Transverse colon (tissue), 4 donors: ENCODE measurements around the gene HNRNPDL. TPM values are rescaled to one million over a fixed set of nuclear protein-coding genes. Genes with fewer than 3 reads are reported as not detected.
A peak's percentile ranks its signal among the peaks of the same experiment; 100 is the strongest.

Experiments used
- DNase-seq: peaks from one replicate; pipeline ENCODE4 v3.0.0-alpha.2; 2019
- H3K27ac ChIP-seq, 4 donors: fragments of 200-600 bp; sonication (generic); 2 replicates each; pipeline ENCODE4 v1.5.1; 2016 to 2018; ENCODE audit warnings: inconsistent platforms in 4 of 4
- H3K27me3 ChIP-seq: fragments of 200-600 bp; sonication (generic); 2 replicates; pipeline ENCODE4 v1.5.1; 2017; ENCODE audit warnings: inconsistent platforms
- H3K36me3 ChIP-seq, 4 donors: fragments of 200-600 bp; sonication (generic); 2 replicates each; pipeline ENCODE4 v1.5.1; 2017 to 2019; ENCODE audit warnings: inconsistent platforms in 4 of 4
- H3K4me1 ChIP-seq, 4 donors: fragments of 200-600 bp; sonication (generic); 2 replicates each; pipeline ENCODE4 v1.5.1; 2017 to 2020; ENCODE audit warnings: inconsistent platforms in 4 of 4
- H3K4me3 ChIP-seq, 4 donors: fragments of 200-600 bp; sonication (generic); 1 replicate in 1 of 4; 2 replicates in 3 of 4; pipeline versions ENCODE4 v1.5.1 to v1.6.1; 2017 to 2019; ENCODE audit warnings: inconsistent platforms in 4 of 4
- H3K9me3 ChIP-seq, 2 donors: fragments of 200-600 bp; sonication (generic); 2 replicates each; pipeline ENCODE4 v1.5.1; 2017 to 2019; ENCODE audit warnings: inconsistent platforms in 2 of 2
- CTCF ChIP-seq, 5 experiments: fragments of 200-600 bp in 3 of 5; fragments of 450-650 bp in 2 of 5; sonication (generic) in 3 of 5; IDR thresholded peaks; 1 replicate in 2 of 5; 2 replicates in 3 of 5; pipeline ENCODE4 v1.5.1; 2016 to 2017; ENCODE audit warnings: antibody characterized with exemption in 5 of 5, inconsistent platforms in 3 of 5, mild to moderate bottlenecking in 2 of 5, moderate library complexity in 1 of 5
- EP300 ChIP-seq: sonication (generic); formaldehyde crosslinking; IDR thresholded peaks from one replicate; pipeline ENCODE4 v1.6.1; 2017; ENCODE audit warnings: antibody characterized with exemption, low read depth
- POLR2A ChIP-seq: fragments of 450-650 bp; IDR thresholded peaks from one replicate; pipeline ENCODE4 v1.6.1; 2016; ENCODE audit warnings: antibody characterized with exemption, mild to moderate bottlenecking, moderate library complexity
- POLR2AphosphoS5 ChIP-seq, 3 donors: sonication (generic); formaldehyde crosslinking; IDR thresholded peaks; one replicate each; pipeline ENCODE4 v1.6.1; 2016; ENCODE audit warnings: antibody characterized with exemption in 3 of 3
- WGBS, 2 donors: methylation state at CpG; one replicate each; pipeline ENCODE4 v1.1.5; 2018; ENCODE audit warnings: low coverage in 1 of 2; 5-methylcytosine and 5-hydroxymethylcytosine counted together
- in situ Hi-C, 4 donors: fragments of 200-750 bp; cut with MboI; loops; one replicate each; pipeline versions ENCODE4 v1.15.0 to v1.15.1; 2017; ENCODE audit warnings: low sequenced_read_pairs in 3 of 4, low pct_ligation_motif_present in 1 of 4, low pct_unique_long_range_greater_than_20kb in 1 of 4
- intact Hi-C: fragments of 100-400 bp; cut with DNase I; formaldehyde crosslinking; loops from one replicate; pipeline ENCODE4 v1.15.1; 2023; ENCODE audit warnings: low total_unique reads
- total RNA-seq, 4 donors: library from RNA; depleted of rRNA; stranded (reverse); fragments of >200 nt; gene quantifications; one replicate each; pipeline ENCODE4 v1.1.0, GENCODE V29; 2016

Gene HNRNPDL
- total RNA-seq, 4 donors from 2014 or later = 78.4 to 131 (median 100) TPM

GRCh38 chr4:82423245-82424054 lies 6.8 kb downstream of the HNRNPDL start:
- Histone ChIP-seq H3K4me1 (peaks cover 9 to 28% (median 15%) of the 10 kb centered on the region in 4 donors), H3K4me3 (no peak overlapping the region), H3K36me3 (peaks cover 0 to 46% (median 19%) of the 10 kb centered on the region in 4 donors), H3K27ac (no peak overlapping the region), H3K27me3 (no peaks in the 10 kb centered on the region), H3K9me3 (no peaks in the 10 kb centered on the region)
- in situ Hi-C loops (loop anchor here in 1 of 4 donors (10.0 kb wide), 1 partner anchor 49 kb away; the partner anchor contains the start of gene HNRNPD), intact Hi-C loops (no loop called here)
- 77% methylated on average over 6 to 7 of the region's 7 CpGs for WGBS, 2 donors
- no peak for DNase-seq
- TF ChIP-seq POLR2AphosphoS5 (IDR thresholded peaks at IDR 0.05) (no peak), POLR2A (peak; percentile 13)

- TF ChIP-seq POLR2A (no peak), POLR2AphosphoS5 (IDR thresholded peaks at IDR 0.05) (no peak), EP300 (no peak), CTCF (IDR thresholded peaks at IDR 0.05) (no peak)
- Histone ChIP-seq H3K27ac (no peak overlapping the region), H3K27me3 (no peaks in the 10 kb centered on the region), H3K36me3 (peaks cover 0 to 46% (median 19%) of the 10 kb centered on the region in 4 donors), H3K9me3 (no peaks in the 10 kb centered on the region), H3K4me3 (no peak overlapping the region), H3K4me1 (peaks cover 4 to 21% (median 9%) of the 10 kb centered on the region in 4 donors)
- in situ Hi-C loops = loop anchor here in 1 of 4 donors (10.0 kb wide), 1 partner anchor 48 kb away; the partner anchor contains the start of gene HNRNPD
- DNase-seq = no peak
- intact Hi-C loops = no loop called here
- 84% methylated on average over 5 of the region's 5 CpGs for WGBS, 2 donors
Observed at GRCh38 chr4:82422616-82423015, 7.6 kb downstream of the HNRNPDL start.

GRCh38 chr4:82421796-82422560 lies 8.3 kb downstream of the HNRNPDL start:
- Histone ChIP-seq H3K36me3 (peaks cover 0 to 42% (median 18%) of the 10 kb centered on the region in 4 donors), H3K4me1 (peaks cover 0 to 15% (median 2%) of the 10 kb centered on the region in 4 donors), H3K4me3 (no peak overlapping the region), H3K9me3 (no peaks in the 10 kb centered on the region), H3K27me3 (no peaks in the 10 kb centered on the region), H3K27ac (no peak overlapping the region)
- 83 to 93% methylated on average over 12 to 13 of the region's 13 CpGs for WGBS, 2 donors
- intact Hi-C loops (no loop called here), in situ Hi-C loops (loop anchor here in 1 of 4 donors (10.0 kb wide), 1 partner anchor 47 kb away; the partner anchor contains the start of gene HNRNPD)
- DNase-seq = no peak
- no peak for TF ChIP-seq CTCF (IDR thresholded peaks at IDR 0.05)
- no peak for TF ChIP-seq EP300
- no peak for TF ChIP-seq POLR2AphosphoS5 (IDR thresholded peaks at IDR 0.05)
- TF ChIP-seq POLR2A = no peak

GRCh38 chr4:82419451-82419850 lies 10.8 kb downstream of the HNRNPDL start:
- 77% methylated on average over 3 of the region's 3 CpGs; no CpG with 5 or more reads in 1 of the 2 donors for WGBS, 2 donors
- no peak for TF ChIP-seq POLR2A
- no peak for TF ChIP-seq CTCF (IDR thresholded peaks at IDR 0.05)
- no peak for TF ChIP-seq POLR2AphosphoS5 (IDR thresholded peaks at IDR 0.05)
- TF ChIP-seq EP300 = no peak
- intact Hi-C loops = no loop called here

More at GRCh38 chr4:82419451-82419850, 10.8 kb downstream of the HNRNPDL start:
- in situ Hi-C loops = no loop called here
- H3K27ac ChIP-seq = no peak overlapping the region
- H3K36me3 ChIP-seq = peaks cover 0 to 17% (median 5%) of the 10 kb centered on the region in 4 donors
- H3K4me3 ChIP-seq = no peak overlapping the region
- H3K9me3 ChIP-seq = no peaks in the 10 kb centered on the region
- H3K4me1 ChIP-seq = no peaks in the 10 kb centered on the region
- H3K27me3 ChIP-seq = no peaks in the 10 kb centered on the region
- no peak for DNase-seq
